ENCODE data around the gene KCNG1. TPM values are rescaled to one million over a fixed set of nuclear protein-coding genes. Genes with fewer than 3 reads are reported as not detected.

Gene KCNG1
- total and polyA plus RNA-seq, 2 of the 8 experiments (the other 6 are each of a cell fraction or from before 2014, with no cell fraction given), result 16.0 to 18.0 TPM

DNA sequence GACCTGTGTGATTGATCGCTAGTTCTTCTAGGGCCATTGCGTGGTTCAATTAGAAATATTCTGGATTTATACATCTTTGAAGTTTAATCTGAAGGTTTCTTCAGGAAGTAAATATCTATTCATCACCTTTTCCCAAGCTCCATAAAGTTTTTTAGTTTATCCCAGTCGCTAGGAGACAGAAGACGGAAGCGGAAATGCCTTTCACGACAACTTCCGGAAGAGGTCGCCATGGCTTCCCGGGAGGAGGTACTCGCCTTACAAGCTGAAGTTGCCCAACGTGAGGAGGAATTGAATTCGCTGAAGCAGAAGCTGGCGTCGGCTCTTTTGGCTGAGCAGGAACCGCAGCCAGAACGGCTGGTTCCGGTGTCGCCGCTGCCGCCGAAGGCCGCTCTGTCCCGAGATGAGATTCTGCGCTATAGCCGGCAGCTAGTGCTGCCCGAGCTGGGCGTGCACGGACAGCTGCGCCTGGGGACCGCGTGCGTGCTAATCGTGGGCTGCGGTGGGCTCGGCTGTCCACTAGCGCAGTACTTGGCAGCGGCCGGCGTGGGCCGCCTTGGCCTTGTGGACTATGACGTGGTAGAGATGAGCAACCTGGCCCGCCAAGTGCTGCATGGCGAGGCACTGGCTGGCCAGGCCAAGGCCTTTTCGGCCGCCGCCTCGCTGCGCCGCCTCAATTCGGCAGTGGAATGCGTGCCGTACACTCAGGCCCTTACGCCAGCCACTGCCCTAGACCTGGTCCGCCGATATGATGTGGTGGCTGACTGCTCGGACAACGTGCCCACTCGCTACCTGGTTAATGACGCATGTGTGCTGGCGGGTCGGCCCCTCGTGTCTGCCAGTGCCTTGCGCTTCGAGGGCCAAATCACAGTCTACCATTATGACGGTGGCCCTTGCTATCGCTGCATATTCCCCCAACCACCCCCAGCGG is 64.0 kb downstream of the KCNG1 start, which contains the start of gene MOCS3 (continued):
- TF ChIP-seq CHD7 (IDR thresholded peaks at IDR 0.05; ENCODE audit: insufficient replicate concordance, low read length), result no peak
- TF ChIP-seq TBP (IDR thresholded peaks at IDR 0.05; ENCODE audit: low read depth, low read length), result no peak
- no peak for TF ChIP-seq ATF3 (IDR thresholded peaks at IDR 0.05; ENCODE audit: insufficient read depth, low read depth, low read length)
- TF ChIP-seq YY1 (IDR thresholded peaks at IDR 0.05; ENCODE audit: low read depth, low read length), result peak; percentile 82
- TF ChIP-seq RNF2 (IDR thresholded peaks at IDR 0.05; ENCODE audit: borderline replicate concordance, low read depth, low read length, missing control alignments, poor library complexity, severe bottlenecking), result no peak
- no peak for TF ChIP-seq TEAD4 (IDR thresholded peaks at IDR 0.05; ENCODE audit: low read depth, low read length)
- 0 out of 2 replicates have a peak, but pooled peaks have one; percentile 50 for TF ChIP-seq EGR1 (IDR thresholded peaks at IDR 0.05; ENCODE audit: borderline replicate concordance, low read depth, low read length)
- TF ChIP-seq RAD21 (IDR thresholded peaks at IDR 0.05 in 1 of 2, conservative IDR thresholded peaks at IDR 0.05 in 1 of 2; ENCODE audit: low read depth in 2 of 2, low read length in 2 of 2), result no peak

All from H1 (cell line).